SK-N-MC (cell line): ENCODE data around the gene BCAR3.
"Not testable (repeated sequence)": the region's sequence is repeated elsewhere in the genome, so short reads cannot be mapped to it uniquely, and the experiment has no call there.

Experiments used
- DNase-seq: peaks from one replicate; pipeline ENCODE4 v3.0.0-alpha.2; 2011; ENCODE audit warnings: low read depth, low spot score
- H3K27ac ChIP-seq: fragments of 200-600 bp; sonication (generic); 2 replicates; pipeline ENCODE4 v1.5.1; 2016; ENCODE audit warnings: mixed run types
- H3K36me3 ChIP-seq: fragments of 200-600 bp; sonication (generic); 2 replicates; pipeline ENCODE4 v1.6.1; 2017; ENCODE audit warnings: antibody characterized with exemption, low read length, mixed read lengths; ENCODE audit not compliant: insufficient read depth
- H3K4me3 ChIP-seq: fragments of 200-600 bp; sonication (generic); 2 replicates; pipeline ENCODE4 v1.5.1; 2016
- H3K9ac ChIP-seq: fragments of 200-600 bp; sonication (generic); 2 replicates; pipeline ENCODE4 v1.8.0; 2017; ENCODE audit warnings: mixed run types, mixed read lengths; ENCODE audit not compliant: insufficient read length
- H3K9me3 ChIP-seq: fragments of 200-600 bp; sonication (generic); 2 replicates; pipeline ENCODE4 v1.6.1; 2017; ENCODE audit warnings: low read depth, mild to moderate bottlenecking, antibody characterized with exemption, low read length, moderate library complexity, mixed read lengths
- EZH2 ChIP-seq: fragments of 200-600 bp; sonication (generic); IDR thresholded peaks from one replicate; pipeline ENCODE4 v1.6.1; 2017; ENCODE audit warnings: antibody characterized with exemption
- FOXP2 ChIP-seq: optimal IDR thresholded peaks from 2 replicates; pipeline ENCODE3; 2011; ENCODE audit warnings: mild to moderate bottlenecking, moderate library complexity; ENCODE audit not compliant: insufficient read depth; ENCODE audit errors: extremely low read length, control extremely low read depth
- POLR2AphosphoS5 ChIP-seq: IDR thresholded peaks from 2 replicates; pipeline ENCODE4 v1.6.1; 2012; ENCODE audit warnings: mild to moderate bottlenecking, low read depth, low read length, borderline replicate concordance

Gene BCAR3

GRCh38 chr1:93701629-93702028, 20.0 kb upstream of the BCAR3 start:
- Histone ChIP-seq H3K9ac (no peak overlapping the region), H3K9me3 (no peaks in the 10 kb centered on the region), H3K36me3 (no peaks in the 10 kb centered on the region), H3K4me3 (no peak overlapping the region), H3K27ac (no peak overlapping the region)
- no peak for DNase-seq
- TF ChIP-seq POLR2AphosphoS5, result no peak
- TF ChIP-seq EZH2, result no peak
- TF ChIP-seq FOXP2, result no peak

- H3K27ac ChIP-seq, result no peak overlapping the region
- H3K4me3 ChIP-seq, result no peak overlapping the region
- no peak overlapping the region for H3K9ac ChIP-seq
- TF ChIP-seq EZH2 (no peak), POLR2AphosphoS5 (no peak), FOXP2 (no peak)
- H3K9me3 ChIP-seq, result no peaks in the 10 kb centered on the region
- no peaks in the 10 kb centered on the region for H3K36me3 ChIP-seq
- DNase-seq, result no peak
Observed at GRCh38 chr1:93700532-93701469, 19.2 kb upstream of the BCAR3 start.

GRCh38 chr1:93699503-93700168, 18.0 kb upstream of the BCAR3 start:
- Histone ChIP-seq H3K27ac (no peak overlapping the region), H3K36me3 (no peaks in the 10 kb centered on the region), H3K9me3 (no peaks in the 10 kb centered on the region), H3K4me3 (no peak overlapping the region), H3K9ac (no peak overlapping the region)
- TF ChIP-seq EZH2, result no peak
- TF ChIP-seq FOXP2, result no peak
- TF ChIP-seq POLR2AphosphoS5, result no peak
- DNase-seq, result no peak

GRCh38 chr1:93699049-93699384, 17.4 kb upstream of the BCAR3 start:
- Histone ChIP-seq H3K9ac (no peak overlapping the region), H3K27ac (no peak overlapping the region)
- DNase-seq, result no peak

GRCh38 chr1:93698329-93699048, 16.9 kb upstream of the BCAR3 start:
- Histone ChIP-seq H3K9me3 (no peaks in the 10 kb centered on the region), H3K9ac (no peak overlapping the region), H3K27ac (no peak overlapping the region), H3K36me3 (no peaks in the 10 kb centered on the region), H3K4me3 (no peak overlapping the region)
- TF ChIP-seq FOXP2, result no peak
- TF ChIP-seq POLR2AphosphoS5, result no peak
- TF ChIP-seq EZH2, result no peak
- DNase-seq, result no peak

More at GRCh38 chr1:93699049-93699384, 17.4 kb upstream of the BCAR3 start:
- H3K36me3 ChIP-seq, result no peaks in the 10 kb centered on the region
- no peak overlapping the region for H3K4me3 ChIP-seq
- H3K9me3 ChIP-seq, result no peaks in the 10 kb centered on the region
- TF ChIP-seq EZH2 (no peak), FOXP2 (no peak), POLR2AphosphoS5 (no peak)

- DNase-seq, H3K9ac ChIP-seq, H3K4me3 ChIP-seq, H3K27ac ChIP-seq, H3K9me3 ChIP-seq, H3K36me3 ChIP-seq: not testable (repeated sequence)
Observed at GRCh38 chr1:93697566-93697965, 15.9 kb upstream of the BCAR3 start.

DNA sequence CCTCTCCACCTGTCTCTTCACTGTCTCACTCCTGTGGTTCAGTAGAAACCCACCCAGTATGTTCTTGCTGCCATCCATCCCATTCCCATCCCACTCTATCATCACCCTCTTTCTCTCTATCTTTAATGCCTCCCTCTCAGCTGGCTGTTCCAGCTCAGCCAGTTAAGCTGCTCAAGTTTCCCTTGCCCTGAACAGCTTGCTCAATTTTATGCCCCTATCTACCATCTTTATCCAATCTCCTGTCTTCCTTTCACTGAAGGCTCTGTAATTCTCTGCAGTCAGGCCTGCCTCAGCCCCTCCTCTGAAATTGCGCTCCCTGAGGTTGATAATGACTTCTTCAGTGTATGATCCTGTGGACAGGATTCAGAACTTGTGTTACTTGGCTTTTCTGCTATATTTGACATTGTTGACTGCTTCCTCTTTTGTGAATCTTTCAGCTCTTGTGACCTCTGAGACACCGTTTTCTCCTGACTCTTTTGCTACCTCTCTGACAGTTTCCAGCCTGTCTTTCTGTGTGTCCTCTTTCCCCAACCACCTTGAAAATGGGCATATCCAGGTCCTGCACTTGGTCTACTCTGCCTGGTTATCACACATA, 13.9 kb upstream of the BCAR3 start:
- DNase-seq, result no peak
- TF ChIP-seq POLR2AphosphoS5, result no peak
- no peak for TF ChIP-seq FOXP2
- no peak for TF ChIP-seq EZH2
- H3K36me3 ChIP-seq, result no peaks in the 10 kb centered on the region
- H3K27ac ChIP-seq, result no peak overlapping the region
- H3K9ac ChIP-seq, result no peak overlapping the region
- no peak overlapping the region for H3K4me3 ChIP-seq
- no peaks in the 10 kb centered on the region for H3K9me3 ChIP-seq

- DNase-seq, result no peak
- Histone ChIP-seq H3K4me3 (no peak overlapping the region), H3K9ac (no peak overlapping the region), H3K36me3 (no peaks in the 10 kb centered on the region), H3K27ac (no peak overlapping the region), H3K9me3 (no peaks in the 10 kb centered on the region)
- TF ChIP-seq POLR2AphosphoS5, result no peak
Observed at GRCh38 chr1:93694819-93695218, 13.2 kb upstream of the BCAR3 start.

- TF ChIP-seq POLR2AphosphoS5 (no peak), EZH2 (no peak), FOXP2 (no peak)
- H3K36me3 ChIP-seq, result no peaks in the 10 kb centered on the region
- H3K4me3 ChIP-seq, result no peak overlapping the region
- H3K9ac ChIP-seq, result no peak overlapping the region
- no peak for DNase-seq
- H3K9me3 ChIP-seq, result no peaks in the 10 kb centered on the region
- H3K27ac ChIP-seq, result no peak overlapping the region
Observed at GRCh38 chr1:93694039-93694438, 12.4 kb upstream of the BCAR3 start.
